ENCODE measurements around the gene ARMC2. TPM values are rescaled to one million over a fixed set of nuclear protein-coding genes. Genes with fewer than 3 reads are reported as not detected.

Gene ARMC2
- total RNA-seq, 1 donor from 2014 or later: 0.26 TPM

DNA sequence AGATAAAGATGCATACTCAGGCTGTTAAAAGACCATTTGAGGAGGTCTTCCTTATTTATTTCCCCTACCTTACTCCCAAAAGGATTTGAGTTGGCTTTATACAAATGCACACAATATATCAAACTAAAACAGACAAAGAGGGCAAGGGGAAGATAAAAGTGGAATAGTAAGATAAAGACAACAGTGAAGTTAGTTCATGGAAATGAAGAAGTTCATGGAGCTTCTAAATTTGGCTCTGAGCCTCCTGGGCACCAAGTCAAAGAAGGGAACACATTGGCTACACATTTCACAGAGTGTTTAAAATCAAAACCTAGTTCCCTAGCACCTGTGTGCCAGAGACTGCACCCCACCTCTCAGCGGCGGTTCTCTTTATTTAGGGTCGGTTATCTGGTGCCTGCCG, 25.8 kb upstream of the ARMC2 start:
- no peaks in the 10 kb centered on the region for H3K27me3 ChIP-seq (ENCODE audit: control insufficient read depth, insufficient read depth, low read length)
- no peak for DNase-seq (ENCODE audit: low read depth)
- no peak overlapping the region for H3K4me3 ChIP-seq (ENCODE audit: low read depth, low read length)
- FAIRE-seq: no peak
- TF ChIP-seq, protein P1, sequence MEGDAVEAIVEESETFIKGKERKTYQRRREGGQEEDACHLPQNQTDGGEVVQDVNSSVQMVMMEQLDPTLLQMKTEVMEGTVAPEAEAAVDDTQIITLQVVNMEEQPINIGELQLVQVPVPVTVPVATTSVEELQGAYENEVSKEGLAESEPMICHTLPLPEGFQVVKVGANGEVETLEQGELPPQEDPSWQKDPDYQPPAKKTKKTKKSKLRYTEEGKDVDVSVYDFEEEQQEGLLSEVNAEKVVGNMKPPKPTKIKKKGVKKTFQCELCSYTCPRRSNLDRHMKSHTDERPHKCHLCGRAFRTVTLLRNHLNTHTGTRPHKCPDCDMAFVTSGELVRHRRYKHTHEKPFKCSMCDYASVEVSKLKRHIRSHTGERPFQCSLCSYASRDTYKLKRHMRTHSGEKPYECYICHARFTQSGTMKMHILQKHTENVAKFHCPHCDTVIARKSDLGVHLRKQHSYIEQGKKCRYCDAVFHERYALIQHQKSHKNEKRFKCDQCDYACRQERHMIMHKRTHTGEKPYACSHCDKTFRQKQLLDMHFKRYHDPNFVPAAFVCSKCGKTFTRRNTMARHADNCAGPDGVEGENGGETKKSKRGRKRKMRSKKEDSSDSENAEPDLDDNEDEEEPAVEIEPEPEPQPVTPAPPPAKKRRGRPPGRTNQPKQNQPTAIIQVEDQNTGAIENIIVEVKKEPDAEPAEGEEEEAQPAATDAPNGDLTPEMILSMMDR (IDR thresholded peaks at IDR 0.05; ENCODE audit: insufficient read depth, low read length, severe bottlenecking): no peak
- H3K36me3 ChIP-seq (ENCODE audit: control insufficient read depth, insufficient read depth, low read length): no peaks in the 10 kb centered on the region

DNA sequence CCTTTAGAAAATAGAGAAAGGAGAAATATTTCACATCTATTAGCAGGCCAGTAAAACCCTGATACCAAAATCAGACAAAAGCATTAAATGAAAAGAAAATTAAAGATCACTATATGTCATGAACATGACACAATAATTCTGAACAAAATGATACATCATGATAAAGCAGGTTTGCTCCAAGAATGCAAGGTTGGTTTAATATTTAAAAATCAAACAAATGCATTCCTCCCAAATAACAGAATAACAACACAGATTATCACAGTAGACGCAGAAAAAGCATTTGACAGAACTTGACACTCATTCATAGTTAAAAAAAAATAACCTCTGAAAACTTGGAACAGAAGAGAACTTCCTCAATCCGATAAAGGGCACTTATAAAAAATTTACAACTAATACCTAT, 22.9 kb upstream of the ARMC2 start:
- no peak for DNase-seq (ENCODE audit: low read depth)
- TF ChIP-seq, protein P1 (IDR thresholded peaks at IDR 0.05; ENCODE audit: insufficient read depth, low read length, severe bottlenecking): no peak
- H3K27me3 ChIP-seq (ENCODE audit: control insufficient read depth, insufficient read depth, low read length): no peaks in the 10 kb centered on the region
- no peaks in the 10 kb centered on the region for H3K36me3 ChIP-seq (ENCODE audit: control insufficient read depth, insufficient read depth, low read length)
- no peak for FAIRE-seq
- H3K4me3 ChIP-seq (ENCODE audit: low read depth, low read length): no peak overlapping the region

DNA sequence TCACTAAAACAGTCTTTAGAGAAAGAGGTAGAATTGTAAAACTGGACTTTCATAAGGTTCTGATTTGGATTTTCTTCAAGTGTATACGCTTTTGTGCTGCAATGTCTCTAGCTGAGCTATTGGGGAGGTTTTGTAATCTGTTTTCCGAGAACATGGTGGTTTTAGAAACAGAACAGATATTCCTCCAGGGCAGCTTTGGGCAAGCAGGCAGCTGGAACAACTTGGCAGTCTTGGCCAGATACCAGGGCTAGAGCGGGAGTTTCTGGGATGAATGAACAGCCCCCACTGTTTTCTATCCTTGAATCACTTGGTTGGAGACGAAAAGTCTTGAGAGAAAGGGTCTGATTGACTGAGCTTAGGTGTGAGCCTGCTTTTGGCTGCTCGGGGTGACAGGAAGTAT, 17.1 kb upstream of the ARMC2 start:
- TF ChIP-seq, protein P1 (IDR thresholded peaks at IDR 0.05; ENCODE audit: insufficient read depth, low read length, severe bottlenecking): no peak
- H3K27me3 ChIP-seq (ENCODE audit: control insufficient read depth, insufficient read depth, low read length): no peaks in the 10 kb centered on the region
- DNase-seq (ENCODE audit: low read depth): no peak
- H3K4me3 ChIP-seq (ENCODE audit: low read depth, low read length): no peak overlapping the region
- FAIRE-seq: no peak
- no peaks in the 10 kb centered on the region for H3K36me3 ChIP-seq (ENCODE audit: control insufficient read depth, insufficient read depth, low read length)

- TF ChIP-seq, protein P1 (IDR thresholded peaks at IDR 0.05; ENCODE audit: insufficient read depth, low read length, severe bottlenecking): no peak
- Histone ChIP-seq H3K4me3 (ENCODE audit: low read depth, low read length) (no peak overlapping the region), H3K27me3 (ENCODE audit: control insufficient read depth, insufficient read depth, low read length) (no peaks in the 10 kb centered on the region), H3K36me3 (ENCODE audit: control insufficient read depth, insufficient read depth, low read length) (no peaks in the 10 kb centered on the region)
- FAIRE-seq: no peak
- DNase-seq (ENCODE audit: low read depth): no peak
Observed at GRCh38 chr6:108832738-108833137, 15.5 kb upstream of the ARMC2 start.

DNA sequence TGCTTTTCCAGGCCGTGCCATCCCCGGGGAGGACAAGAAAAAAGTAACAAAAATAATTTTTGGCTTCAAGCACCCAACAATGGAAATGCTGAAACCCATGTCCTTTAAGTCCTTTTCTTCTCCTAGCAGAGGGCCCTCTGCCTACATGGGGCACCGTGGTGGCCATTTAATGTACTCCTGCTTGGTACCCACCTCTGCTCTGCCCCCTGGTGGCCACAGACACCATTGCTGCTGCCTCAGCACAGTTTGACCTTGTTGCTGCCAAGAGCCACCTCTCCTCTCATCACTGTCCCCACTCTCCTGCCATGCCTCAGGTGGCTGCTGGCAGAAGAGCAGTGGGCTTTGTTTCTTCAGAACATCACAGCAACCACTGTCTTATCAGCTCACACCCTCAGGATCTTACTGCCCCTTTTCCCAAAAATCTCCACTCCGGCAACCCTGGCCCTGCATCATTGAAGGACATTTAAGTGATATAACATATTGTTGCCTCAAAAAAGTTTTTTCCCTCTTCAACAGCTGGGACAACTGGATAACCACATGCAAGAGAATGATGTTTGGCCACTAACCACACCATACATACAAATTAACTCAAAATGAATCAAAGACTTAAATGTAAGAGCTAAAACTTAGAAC, 12.9 kb upstream of the ARMC2 start:
- TF ChIP-seq, protein P1 (IDR thresholded peaks at IDR 0.05; ENCODE audit: insufficient read depth, low read length, severe bottlenecking): peak; percentile 93
- H3K36me3 ChIP-seq (ENCODE audit: control insufficient read depth, insufficient read depth, low read length): no peaks in the 10 kb centered on the region
- H3K27me3 ChIP-seq (ENCODE audit: control insufficient read depth, insufficient read depth, low read length): peaks cover 2% of the 10 kb centered on the region
- FAIRE-seq (no peak), DNase-seq (ENCODE audit: low read depth) (peak; percentile 73)
- H3K4me3 ChIP-seq (ENCODE audit: low read depth, low read length): no peak overlapping the region

DNA sequence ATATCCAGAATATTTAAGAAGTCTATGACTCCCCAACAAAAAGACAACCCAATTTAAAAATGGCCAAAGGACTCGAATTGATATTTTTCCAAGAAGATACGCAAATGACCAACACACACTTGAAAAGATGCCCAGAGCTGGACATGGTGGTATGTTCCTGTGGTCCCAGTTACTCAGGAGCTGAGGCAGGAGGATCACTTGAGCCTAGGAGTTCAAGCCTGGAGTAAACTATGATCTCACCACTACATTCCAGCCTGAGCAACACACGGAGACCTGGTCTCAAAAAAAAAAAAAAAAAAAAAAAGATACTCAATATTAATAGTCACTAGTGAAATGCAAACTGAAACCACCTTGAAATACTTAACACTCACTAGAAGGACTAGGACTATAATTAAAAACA, 12.2 kb upstream of the ARMC2 start:
- DNase-seq (ENCODE audit: low read depth) (no peak), FAIRE-seq (no peak)
- TF ChIP-seq, protein P1 (IDR thresholded peaks at IDR 0.05; ENCODE audit: insufficient read depth, low read length, severe bottlenecking): no peak
- Histone ChIP-seq H3K27me3 (ENCODE audit: control insufficient read depth, insufficient read depth, low read length) (peaks cover 2% of the 10 kb centered on the region), H3K4me3 (ENCODE audit: low read depth, low read length) (no peak overlapping the region), H3K36me3 (ENCODE audit: control insufficient read depth, insufficient read depth, low read length) (no peaks in the 10 kb centered on the region)
